GM21737 (cell line): ENCODE results near the gene CMC2.

ENCODE experiments used
- ATAC-seq: cut with Tn5 transposase; IDR thresholded peaks from one replicate; pipeline ENCODE4 v1.9.1; 2021; ENCODE audit warnings: mild to moderate bottlenecking, moderate library complexity; ENCODE audit not compliant: unreplicated experiment

Gene CMC2

DNA sequence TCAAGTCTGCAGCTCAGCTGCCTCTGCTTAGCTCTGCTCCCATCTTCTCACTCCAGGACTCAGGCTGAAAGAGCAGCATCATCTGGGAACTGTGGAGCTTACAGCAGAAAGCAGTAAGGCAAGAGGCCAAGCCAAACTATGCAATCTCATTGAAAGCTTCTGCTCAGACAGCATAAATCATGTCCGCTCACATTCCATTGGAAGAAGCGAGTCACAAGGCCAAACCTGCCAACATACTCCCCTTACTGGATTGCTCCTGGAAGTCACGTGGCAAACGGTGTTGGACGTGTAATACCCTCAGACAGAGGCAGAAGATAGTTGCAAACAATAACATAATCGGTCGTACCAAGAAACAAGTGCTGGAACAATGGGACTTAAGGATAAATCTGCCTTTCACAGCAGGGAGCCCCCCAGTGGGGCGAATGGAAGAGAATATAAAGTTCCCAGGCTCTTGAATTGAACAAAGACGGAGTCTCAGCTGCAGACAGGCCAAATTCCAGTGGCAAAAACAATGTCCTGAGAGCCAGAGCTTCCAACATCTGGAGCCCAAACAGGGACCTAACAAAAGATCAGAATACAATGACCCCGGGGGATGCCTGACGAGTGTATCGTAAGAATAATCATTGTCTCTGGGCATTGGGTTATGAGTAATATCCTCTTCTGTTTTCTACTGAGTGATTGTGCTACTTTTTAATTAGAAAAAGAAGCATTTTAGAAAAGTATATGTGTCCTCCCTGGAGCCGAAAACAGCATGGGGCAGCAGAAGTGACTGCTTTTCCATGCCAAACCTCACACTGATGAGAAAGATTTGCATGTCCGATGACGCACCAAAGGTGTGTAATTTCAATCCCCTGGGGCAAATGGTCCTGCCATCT, 68.4 kb downstream of the CMC2 start:
- ATAC-seq = no peak

DNA sequence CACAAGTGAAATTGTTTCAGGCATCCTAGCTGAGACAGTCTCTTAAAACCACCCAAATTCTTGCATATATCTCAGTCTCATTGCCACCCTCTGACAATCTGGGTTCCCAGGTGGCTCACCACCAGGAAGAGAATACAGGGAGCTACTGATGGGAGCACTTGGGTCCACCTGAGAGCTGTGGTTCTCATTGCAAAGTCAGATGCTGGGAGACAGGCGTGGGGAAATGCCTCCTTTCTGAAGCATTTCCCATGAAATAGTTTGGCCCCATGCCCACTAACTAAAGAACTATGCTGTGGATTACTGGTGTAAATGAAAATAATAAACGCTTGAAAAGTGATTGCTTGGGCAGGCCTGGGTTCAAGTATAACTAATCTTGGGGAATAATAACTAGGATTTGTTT, 70.3 kb downstream of the CMC2 start:
- no peak for ATAC-seq

DNA sequence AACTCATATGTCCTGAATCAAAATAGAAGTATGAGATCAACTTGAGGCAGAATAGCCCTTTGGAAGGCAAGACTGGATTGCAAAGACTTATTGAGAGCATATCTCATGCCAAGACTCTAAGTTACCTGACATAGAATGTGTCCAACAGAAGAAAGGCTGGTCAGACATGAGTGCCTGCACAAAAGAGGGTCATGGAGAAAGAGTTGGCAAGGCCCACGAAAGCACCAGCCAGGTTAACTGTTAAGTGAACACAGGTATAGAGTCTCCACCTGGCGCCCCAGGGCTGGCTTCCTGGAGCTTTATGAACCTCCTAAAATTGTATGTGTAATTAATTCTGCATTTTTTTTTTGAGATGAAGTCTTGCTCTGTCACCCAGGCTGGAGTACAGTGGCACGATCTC, 71.0 kb downstream of the CMC2 start:
- ATAC-seq = no peak

DNA sequence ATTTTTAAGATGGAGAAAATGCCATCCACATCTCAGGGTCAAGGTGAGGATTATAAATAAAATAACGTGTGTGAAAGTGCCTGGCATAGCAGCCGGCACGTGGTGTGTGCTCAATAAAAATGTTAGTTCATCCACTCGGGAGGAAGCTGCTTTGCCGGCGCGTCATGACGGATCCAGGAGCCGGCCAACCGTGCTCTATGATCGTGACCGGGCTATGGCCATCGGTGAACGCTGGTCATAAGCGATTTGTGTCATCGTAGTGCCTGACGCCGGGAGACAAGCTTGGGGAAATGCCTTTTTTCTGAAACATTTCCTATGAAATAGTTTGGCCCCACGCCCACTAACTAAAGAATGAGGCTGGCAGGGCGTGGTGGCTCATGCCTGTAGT, 74.0 kb downstream of the CMC2 start:
- ATAC-seq = no peak

DNA sequence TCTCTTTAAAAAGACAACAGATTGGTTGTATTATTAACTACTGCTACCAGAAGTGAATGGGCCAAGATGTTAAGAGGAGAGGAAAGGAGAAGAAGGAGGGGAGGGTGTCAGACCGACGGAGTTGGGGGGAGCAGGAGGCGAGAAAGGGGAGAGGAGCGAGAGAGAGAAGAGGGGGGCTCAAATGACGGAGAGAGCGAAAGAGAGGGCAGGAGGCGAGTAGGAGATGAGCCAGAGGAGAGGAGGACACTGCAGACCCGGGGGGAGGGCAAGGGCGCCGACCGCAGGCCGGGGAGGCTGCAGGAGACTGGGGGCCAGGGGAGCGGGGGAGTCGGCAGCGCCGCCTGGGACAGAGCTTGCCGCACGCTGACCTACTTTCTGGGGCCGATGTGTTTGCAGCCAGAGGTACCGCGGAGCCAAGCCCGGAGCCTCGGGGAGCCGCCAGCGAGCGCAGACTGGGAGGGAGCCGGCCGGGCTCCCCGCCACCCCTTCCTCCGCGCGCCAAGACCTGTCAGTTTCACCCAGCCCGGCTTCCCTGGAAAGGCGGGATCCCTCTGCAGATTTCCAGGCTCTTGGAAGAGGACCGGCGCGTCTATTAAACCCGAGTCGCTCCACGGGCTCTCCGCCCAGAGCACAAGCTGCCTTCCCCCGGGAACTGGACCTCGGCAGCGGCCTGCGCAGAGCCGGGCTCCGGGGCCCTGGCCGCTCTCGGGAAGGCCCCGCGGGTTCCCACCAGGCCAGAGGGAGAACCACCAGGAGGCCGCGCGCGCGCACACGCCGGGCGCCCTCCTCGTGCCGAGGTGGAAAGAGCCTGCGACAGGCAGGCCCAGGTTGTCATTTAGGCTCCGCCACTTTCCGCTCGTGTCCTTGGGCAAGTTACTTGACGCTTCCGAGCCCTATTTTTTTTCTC, 74.6 kb downstream of the CMC2 start:
- no peak for ATAC-seq

DNA sequence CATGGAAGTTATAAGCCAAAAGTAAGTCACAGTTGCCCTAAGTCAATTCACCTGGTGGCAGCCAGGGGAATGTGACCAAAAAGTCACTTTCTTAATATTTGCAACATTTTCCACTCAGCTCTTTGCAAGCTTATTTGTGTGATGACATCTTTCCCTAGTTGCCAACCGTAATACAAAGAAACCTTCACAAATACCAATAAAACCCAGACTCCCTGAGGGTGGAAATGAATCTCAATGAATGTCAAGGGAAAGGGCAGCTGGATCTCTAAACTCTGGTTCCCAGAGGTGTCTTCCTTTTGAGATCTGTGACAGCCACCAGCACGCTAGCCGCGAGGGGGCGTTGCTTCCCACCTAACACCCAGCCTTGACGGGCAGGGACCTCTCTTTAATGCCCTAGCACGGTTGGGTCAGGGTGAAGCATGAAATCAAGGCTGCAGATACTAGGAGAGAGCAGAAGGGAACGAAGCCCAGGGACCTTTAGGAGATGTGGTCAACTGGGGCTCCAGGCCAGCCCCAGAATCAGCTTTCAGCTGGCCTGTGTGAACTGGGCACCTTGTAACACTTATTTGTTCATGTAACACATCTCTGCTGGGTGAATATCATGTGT, 82.2 kb downstream of the CMC2 start:
- peak; percentile 72 for ATAC-seq

DNA sequence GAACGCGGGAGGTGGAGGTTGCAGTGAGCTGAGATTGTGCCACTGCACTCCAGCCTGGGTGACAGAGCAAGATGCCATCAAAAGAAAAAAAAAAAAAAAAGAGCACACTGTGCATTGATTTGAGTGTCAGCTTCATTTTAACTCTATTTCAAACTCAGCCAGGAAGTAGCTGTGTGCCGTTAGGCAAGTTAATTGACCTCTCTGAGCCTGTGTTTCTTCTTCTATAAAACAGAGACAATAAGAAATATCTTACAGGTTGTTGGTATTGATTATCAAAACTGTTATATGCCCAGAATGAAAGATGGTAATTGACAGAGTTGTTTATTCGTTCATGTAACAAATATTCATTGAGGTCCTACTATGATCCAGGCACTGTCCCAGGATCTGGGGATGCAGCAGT, 83.3 kb downstream of the CMC2 start:
- no peak for ATAC-seq
